Prostate gland (tissue), 2 donors: ENCODE data around the gene SCLY.
A peak's percentile ranks its signal among the peaks of the same experiment; 100 is the strongest.

Experiments used
- POLR2A ChIP-seq: fragments of 450-650 bp; IDR thresholded peaks from one replicate; pipeline ENCODE4 v1.6.1; 2016; ENCODE audit warnings: antibody characterized with exemption, mild to moderate bottlenecking
- POLR2AphosphoS5 ChIP-seq: sonication (generic); formaldehyde crosslinking; IDR thresholded peaks from one replicate; pipeline ENCODE4 v1.6.1; 2017; ENCODE audit warnings: antibody characterized with exemption
- TF ChIP-seq, protein P1 (sequence below), 4 experiments: fragments of 200-600 bp in 2 of 4; fragments of 450-650 bp in 2 of 4; sonication (generic) in 2 of 4; IDR thresholded peaks; 1 replicate in 3 of 4; 2 replicates in 1 of 4; pipeline ENCODE4 v1.5.1; 2016 to 2019; ENCODE audit warnings: antibody characterized with exemption in 4 of 4, mild to moderate bottlenecking in 2 of 4, moderate library complexity in 2 of 4

DNA sequence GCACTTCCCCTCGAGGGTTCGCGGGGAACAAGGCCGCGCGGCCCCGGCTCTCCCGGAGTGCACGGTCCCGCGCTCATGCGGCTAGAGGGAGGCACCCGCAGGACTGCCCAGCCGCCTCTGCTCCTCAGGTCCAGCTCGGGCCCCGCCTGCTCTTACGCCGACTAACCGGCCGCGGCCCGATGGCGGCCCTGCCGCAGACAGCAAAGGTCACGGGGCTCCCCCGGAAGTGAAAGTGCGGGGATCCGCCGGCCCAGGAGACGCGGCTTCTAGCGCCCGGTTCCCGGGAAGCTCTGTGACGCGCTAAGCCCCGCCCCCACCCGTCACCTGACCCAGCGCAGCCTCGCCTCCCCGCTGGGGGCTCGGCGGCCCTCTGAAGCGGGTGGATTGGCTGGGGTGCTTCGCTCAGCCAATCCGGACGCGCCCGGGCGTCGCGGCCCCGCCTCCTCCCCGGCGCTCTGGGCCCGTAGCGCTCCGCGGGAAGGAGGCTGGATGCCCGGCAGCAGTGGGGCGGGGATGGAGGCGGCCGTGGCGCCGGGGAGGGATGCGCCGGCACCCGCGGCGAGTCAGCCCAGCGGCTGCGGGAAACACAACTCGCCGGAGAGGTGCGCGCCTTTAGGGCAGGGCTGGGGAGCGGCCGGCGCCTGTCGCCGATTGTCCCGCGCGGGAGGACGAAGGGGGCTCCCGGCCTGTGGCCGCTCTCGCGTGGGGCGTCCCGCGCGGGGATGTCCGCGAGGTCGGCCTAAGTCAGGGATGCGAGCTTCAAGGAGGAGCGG, at the start of gene SCLY:
- TF ChIP-seq, protein P1, sequence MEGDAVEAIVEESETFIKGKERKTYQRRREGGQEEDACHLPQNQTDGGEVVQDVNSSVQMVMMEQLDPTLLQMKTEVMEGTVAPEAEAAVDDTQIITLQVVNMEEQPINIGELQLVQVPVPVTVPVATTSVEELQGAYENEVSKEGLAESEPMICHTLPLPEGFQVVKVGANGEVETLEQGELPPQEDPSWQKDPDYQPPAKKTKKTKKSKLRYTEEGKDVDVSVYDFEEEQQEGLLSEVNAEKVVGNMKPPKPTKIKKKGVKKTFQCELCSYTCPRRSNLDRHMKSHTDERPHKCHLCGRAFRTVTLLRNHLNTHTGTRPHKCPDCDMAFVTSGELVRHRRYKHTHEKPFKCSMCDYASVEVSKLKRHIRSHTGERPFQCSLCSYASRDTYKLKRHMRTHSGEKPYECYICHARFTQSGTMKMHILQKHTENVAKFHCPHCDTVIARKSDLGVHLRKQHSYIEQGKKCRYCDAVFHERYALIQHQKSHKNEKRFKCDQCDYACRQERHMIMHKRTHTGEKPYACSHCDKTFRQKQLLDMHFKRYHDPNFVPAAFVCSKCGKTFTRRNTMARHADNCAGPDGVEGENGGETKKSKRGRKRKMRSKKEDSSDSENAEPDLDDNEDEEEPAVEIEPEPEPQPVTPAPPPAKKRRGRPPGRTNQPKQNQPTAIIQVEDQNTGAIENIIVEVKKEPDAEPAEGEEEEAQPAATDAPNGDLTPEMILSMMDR (IDR thresholded peaks at IDR 0.05), result peak in 1 of 4 experiments; percentile 39
- TF ChIP-seq POLR2A, result peak; percentile 73
- TF ChIP-seq POLR2AphosphoS5, result peak; percentile 95
